GM19455 (cell line): ENCODE data around the gene RALGAPB.
"Not testable (repeated sequence)": the region's sequence is repeated elsewhere in the genome, so short reads cannot be mapped to it uniquely, and the experiment has no call there.

Source experiments
- ATAC-seq: cut with Tn5 transposase; IDR thresholded peaks from one replicate; pipeline ENCODE4 v1.9.1; 2021; ENCODE audit not compliant: unreplicated experiment

RALGAPB gene

GRCh38 chr20:38446441-38447209 lies 26.0 kb upstream of the RALGAPB start:
- ATAC-seq, result peak; percentile 82

DNA sequence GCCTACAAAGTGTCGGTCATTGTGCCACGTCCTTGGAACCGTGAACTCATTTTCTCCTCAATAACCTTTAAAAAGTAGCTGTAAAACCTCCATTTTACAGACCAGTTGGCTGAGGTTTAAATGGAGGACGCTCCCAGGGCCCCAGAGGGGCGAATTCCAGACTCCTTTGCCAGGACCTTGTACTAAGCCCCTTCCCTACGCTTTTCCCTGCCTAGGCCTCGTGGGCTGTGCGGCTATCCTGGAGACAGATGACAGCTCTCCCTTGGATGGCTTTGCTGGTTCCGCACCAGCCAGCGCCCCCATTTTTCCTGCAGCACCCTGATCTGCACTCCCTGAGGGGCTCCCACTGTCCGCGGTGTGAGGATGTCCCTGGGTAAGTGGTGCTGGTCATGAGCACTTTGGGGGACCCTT lies 25.4 kb upstream of the RALGAPB start:
- ATAC-seq, result no peak

DNA sequence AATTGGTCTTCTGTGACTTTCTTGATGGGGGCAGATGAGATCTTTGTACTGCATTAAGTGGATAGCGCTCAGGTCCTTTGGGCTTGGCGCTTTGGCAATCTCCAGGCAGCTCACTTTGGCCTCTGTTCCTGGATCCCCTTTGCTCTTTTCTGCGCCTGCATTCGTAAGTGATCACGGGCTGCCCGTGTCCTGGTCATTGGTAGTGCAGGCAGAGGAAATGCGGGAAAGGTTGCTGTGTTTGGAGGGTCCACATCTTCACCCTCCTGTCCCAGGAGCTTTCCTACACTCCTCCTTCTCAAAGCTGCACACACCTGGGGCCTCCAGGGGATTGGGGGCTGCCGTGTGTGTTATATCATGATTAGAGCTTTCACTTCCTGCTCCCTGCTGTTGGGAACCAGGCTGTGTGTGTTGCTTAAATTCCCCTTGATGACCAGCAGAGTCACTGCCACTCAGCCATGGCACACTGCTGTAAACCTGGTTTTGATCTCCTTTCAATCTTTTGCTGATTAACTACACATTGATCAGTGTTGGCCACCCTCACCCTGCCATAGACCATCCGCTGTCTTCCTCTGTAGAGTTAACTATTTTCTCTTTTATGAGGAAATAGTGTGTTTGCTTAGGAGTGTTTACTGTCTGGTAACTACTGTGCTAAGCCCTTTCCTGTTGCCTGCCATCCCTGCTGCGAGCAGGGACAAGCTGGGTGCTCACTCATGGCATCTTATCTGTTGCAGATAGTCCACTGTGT lies 24.5 kb upstream of the RALGAPB start:
- no peak for ATAC-seq

- ATAC-seq, result no peak
Observed at GRCh38 chr20:38449046-38449445, 23.6 kb upstream of the RALGAPB start.

GRCh38 chr20:38450412-38450975 lies 22.1 kb upstream of the RALGAPB start:
- ATAC-seq, result no peak

DNA sequence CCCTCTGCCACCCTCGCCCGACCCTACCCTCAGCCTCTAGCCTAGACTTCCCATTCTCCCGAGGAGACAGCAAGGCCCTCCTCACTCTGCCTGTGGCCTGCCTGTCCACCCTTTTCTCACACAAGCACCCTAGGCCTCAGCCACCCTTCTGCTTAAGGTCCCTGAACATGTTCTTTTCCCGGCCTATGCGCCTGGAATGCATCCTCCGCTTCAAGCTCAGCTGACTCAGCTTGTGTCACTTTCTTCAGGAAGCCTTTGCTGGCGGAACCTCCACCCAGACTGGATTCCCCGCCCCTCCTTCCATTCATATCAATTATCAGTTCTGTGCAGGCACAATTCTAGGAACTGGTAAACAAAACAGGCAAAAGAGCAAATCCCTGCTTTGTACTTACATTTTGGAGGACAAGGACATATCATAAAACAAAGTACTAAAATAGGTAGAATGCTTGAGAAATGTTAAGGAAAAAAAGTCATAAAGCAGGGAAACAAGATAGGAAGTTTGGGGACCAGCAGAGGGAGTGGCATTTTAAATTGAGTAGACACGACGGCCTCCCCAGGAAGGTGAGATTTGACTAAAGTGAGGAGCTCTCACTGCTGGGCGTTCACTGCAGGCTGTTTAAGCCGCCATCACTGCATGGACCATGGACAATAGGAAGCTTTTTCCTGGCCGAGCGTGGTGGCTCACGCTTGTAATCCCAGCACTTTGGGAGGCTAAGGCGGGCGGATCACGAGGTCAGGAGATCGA lies 19.6 kb upstream of the RALGAPB start:
- ATAC-seq, result no peak

DNA sequence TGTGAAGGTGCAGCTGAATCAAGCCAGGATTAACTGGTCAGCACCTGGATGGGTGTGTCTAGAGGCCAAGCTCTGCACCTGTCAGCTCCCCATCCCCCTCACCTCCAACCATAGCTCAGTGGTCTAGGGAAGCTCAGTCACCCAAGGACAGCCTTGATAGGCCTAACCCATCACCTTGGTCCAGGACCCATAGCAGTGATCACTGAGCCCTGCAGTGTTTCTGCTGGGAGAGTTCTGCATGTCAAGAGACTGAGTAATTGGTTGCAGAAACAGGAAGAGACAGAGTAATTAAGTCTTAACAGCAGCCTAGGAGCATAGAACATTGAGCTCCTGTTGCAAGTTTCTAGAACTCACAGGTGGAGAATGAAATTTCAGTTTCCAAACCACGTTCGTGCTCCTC lies 18.7 kb upstream of the RALGAPB start:
- ATAC-seq, result peak; percentile 72

DNA sequence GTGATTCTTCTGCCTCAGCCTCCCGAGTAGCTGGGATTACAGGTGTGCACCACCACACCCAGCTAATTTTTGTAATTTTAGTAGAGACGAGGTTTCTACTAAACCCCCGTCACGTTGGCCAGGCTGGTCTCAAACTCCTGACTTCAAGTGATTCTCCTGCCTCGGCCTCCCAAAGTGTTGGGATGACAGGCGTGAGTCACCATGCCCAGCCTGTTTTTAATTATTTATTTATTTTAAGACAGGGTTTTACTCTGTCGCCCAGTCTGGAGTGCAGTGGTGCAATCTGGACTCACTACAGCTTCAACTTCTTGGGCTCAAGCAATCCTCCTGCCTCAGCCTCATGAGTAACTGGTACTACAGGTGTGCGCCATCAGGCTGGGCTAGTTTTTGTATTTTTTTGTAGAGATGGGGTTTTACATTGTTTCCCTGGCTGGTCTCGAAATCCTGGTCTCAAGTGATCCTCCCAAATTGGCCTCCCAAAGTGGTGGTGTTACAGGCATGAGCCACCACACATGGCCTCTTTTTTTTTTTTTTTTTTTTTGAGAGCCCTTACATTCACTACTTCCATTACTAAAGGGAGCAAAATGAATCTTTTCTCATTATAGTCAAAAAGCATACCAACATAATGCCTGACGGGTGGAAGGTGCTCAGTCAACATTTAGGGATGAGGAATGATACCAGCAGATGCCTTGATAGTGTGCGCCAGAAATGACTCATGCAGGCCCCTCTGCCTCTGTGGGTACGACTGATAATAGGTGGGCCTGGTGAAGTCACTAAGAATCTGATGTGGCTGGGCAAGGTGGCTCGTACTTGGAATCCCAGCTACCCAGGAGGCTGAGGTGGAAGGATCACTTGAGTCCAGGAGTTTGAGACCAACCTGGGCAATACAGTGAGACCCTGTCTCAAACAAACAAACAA lies 17.8 kb upstream of the RALGAPB start:
- ATAC-seq, result no peak

- ATAC-seq, result no peak
Observed at GRCh38 chr20:38458314-38458713, 14.3 kb upstream of the RALGAPB start.

DNA sequence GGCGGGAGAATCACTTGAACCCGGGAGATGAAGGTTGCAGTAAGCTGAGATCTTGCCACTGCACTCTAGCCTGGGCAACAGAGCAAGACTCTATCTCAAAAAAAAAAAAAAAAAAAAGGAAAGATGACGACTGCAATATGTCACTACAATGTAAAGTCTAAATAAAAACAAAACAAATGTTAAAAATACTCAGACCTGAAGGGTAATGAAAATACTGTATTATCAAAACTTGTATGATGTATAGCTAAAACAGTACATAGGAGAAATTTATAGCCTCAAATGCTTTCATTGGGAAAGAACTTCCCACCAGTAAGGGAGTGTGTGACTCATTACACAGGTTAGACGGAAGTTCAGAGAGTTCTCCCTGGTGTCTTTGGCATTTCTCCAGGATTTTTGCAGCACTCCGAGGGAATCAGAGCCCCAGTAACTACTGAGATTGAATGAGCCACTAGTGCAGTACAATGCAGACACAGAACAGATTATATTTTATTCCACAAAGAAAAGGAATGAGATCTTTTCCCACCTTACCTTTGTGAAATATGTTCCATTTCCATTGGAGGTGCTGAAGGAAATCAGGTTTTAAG lies 12.5 kb upstream of the RALGAPB start:
- no peak for ATAC-seq

DNA sequence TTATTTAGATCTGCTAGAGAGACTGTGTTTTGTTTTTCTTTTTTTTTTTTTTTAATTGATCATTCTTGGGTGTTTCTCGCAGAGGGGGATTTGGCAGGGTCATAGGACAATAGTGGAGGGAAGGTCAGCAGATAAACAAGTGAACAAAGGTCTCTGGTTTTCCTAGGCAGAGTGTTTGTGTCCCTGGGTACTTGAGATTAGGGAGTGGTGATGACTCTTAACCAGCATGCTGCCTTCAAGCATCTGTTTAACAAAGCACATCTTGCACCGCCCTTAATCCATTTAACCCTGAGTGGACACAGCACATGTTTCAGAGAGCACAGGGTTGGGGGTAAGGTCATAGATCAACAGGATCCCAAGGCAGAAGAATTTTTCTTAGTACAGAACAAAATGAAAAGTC lies 12.0 kb upstream of the RALGAPB start:
- not testable (repeated sequence) for ATAC-seq

- not testable (repeated sequence) for ATAC-seq
Observed at GRCh38 chr20:38461167-38461566, 11.5 kb upstream of the RALGAPB start.

- ATAC-seq, result not testable (repeated sequence)
Observed at GRCh38 chr20:38461569-38461968, 11.1 kb upstream of the RALGAPB start.

DNA sequence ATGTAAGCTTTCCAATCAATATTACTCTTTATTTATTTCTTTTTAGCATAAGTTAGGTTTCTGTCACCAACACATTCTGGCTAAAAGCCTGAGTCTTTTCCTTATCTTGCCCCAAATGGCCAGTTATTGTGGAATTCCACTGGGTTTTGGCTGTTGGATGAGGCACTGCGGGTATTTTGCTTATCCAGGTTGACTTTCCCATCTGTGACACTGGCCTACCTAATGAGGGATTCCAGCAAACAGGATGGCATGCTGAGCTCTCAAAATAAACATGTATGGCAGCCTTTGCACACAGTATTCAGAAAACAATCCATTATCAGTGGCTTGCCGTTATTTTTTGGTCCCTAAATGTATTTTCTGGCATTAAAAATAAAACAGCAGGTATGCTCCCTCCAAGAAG lies 6.5 kb upstream of the RALGAPB start:
- ATAC-seq, result no peak

- no peak for ATAC-seq
Observed at GRCh38 chr20:38466983-38467382, 5.7 kb upstream of the RALGAPB start.

DNA sequence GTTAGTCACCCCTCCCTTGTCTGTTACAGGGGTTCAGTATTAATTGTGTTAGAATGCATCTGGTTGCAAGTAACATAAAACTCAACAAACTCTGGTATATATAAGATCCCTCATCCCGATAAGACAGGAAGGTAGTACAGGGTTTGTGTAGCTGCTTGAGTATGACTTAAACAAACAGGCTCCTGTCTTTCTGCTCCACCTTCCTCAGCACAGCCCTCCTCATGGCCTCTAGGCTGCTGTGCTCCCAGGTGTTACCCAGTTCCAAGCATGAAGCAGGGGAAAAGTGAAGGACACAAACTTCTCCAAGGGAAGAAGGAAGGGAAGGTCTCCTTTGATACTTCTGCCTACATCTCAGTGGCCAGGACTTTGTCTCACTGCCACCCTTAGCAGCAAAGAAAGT lies 1.4 kb upstream of the RALGAPB start:
- ATAC-seq, result no peak

DNA sequence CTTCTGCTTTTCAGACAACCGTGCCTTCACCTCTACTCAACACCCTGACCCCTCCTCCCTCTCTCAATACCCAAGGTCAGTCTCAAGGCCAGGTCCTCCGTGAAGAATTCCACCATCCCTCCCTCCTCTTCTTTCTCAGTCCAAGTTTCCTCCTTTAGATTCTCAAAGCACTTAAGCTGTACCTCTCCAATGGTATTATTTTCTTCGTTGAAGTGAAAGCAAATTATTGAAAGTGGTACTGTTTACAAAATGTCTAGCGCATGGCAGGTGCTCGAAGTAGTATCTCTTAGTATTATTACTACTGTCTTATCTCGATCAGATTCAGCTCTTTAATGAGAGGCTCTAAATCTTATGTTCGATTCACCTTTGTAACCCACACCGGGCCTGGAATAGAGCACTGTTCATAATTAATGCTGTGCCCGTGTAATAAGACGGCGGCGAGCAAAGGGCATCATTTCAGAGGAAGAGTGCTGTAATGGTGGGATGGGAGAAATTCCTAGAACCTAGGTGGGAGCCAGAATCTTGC lies 593 bp upstream of the RALGAPB start:
- ATAC-seq, result peak; percentile 17

GRCh38 chr20:38473367-38473795 lies 738 bp downstream of the RALGAPB start:
- no peak for ATAC-seq

GRCh38 chr20:38477747-38478146 lies 5.1 kb downstream of the RALGAPB start:
- no peak for ATAC-seq

- no peak for ATAC-seq
Observed at GRCh38 chr20:38479596-38479995, 7.0 kb downstream of the RALGAPB start.
